ENCODE results near the gene SLC16A3.
A peak's percentile ranks its signal among the peaks of the same experiment; 100 is the strongest.

SLC16A3 gene

DNA sequence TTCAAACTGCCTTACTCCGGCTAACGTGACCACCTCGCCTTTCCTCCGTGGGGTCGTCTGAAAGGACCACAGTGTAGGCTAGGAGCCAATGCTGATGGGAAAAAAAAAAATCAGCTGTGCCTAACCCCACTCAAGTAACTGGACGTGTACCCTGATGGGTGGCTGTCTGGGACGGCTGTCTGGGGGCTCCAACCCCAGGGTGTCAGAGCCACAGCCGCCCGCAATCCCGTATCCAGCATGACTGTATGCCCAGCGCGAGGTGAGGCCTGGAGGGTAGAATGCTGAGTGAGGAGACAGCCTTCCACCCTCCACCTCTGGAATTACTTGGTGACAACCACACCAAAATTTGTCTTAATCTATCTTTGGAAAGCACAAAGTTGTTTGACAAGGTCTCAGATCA lies 41.8 kb downstream of the SLC16A3 start:
- no peak overlapping the region for H3K4me3 ChIP-seq (ENCODE audit: low read length)
- DNase-seq (ENCODE audit: low read depth) = no peak
- TF ChIP-seq CTCF (conservative IDR thresholded peaks at IDR 0.05; ENCODE audit: low read length) = no peak

DNA sequence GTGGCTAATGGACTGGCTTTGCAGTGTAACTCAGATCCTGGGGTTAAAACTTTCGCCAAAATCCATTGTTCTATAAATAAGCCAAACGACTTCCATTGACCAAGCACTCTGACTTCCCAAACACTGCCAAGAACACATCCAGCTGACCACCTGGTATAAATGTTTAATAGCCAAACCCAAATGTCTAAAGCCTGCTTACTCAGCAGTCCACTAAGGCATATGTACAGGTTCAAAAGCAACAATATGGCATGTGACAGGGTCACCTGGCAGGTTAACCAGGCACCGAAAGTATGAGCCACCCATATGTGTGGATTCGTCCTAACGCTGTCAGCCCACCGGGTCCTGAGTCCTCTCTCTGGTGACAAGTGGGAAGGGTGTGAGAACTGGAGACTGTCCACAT lies 42.6 kb downstream of the SLC16A3 start:
- no peak for DNase-seq (ENCODE audit: low read depth)

GRCh38 chr17:82272495-82273326 lies 43.9 kb downstream of the SLC16A3 start:
- no peak for DNase-seq (ENCODE audit: low read depth)
- peak overlapping the region; percentile 84 for H3K4me3 ChIP-seq (ENCODE audit: low read length)
- no peak for TF ChIP-seq CTCF (conservative IDR thresholded peaks at IDR 0.05; ENCODE audit: low read length)

More for the DNA sequence above, 42.6 kb downstream of the SLC16A3 start:
- TF ChIP-seq CTCF (conservative IDR thresholded peaks at IDR 0.05; ENCODE audit: low read length) = no peak
- peak overlapping the region; percentile 84 for H3K4me3 ChIP-seq (ENCODE audit: low read length)

DNA sequence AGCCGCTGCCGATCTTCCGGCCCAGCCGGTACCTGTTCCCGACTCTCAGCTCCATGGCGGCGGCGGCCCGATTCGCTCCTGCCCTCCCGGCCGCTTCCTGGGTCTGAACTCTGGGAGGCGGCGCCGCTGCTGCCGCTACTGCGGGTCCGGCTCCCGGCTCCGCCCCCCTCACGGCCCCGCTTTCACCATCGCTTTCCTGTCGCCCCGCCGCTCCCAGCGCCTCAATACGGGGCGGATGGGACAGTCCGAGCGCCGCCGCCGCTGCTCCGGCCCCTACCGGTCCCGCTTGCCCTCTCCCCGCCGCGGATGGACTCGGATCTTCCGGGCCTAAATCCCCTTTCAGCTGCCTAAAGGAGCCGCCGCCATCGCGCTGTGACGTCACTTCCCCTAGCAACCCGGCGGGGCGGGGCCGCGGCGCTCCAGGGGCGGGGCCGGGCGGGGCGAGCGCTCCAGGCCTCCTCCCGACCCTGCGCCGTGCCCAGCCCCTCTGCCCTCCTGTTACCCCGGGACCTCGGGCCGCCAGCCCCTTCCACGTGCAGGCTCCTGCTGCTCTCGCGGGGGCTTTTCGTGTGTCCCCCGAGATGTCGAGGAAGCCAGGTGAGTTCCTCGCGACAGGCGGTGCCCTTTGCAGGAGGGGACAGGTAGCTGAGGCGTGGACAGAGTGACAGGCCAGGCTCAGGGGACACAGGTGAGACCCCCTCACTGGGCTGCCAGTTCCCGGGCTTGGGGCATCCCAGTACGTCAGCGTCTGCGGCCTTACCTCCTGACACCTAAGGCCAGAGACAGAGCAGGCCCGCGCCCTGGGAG lies 44.7 kb downstream of the SLC16A3 start, which contains the start of gene CSNK1D:
Gene CSNK1D (minus strand): TSS at position 374 of the 807 bp plus-strand sequence. CDS start 319 bp downstream, at position 55.
- peak within 1 kb of the TSS; percentile 84 for H3K4me3 ChIP-seq (ENCODE audit: low read length)
- TF ChIP-seq CTCF (conservative IDR thresholded peaks at IDR 0.05; ENCODE audit: low read length) = no peak
- peak; percentile 78 for DNase-seq (ENCODE audit: low read depth)

DNA sequence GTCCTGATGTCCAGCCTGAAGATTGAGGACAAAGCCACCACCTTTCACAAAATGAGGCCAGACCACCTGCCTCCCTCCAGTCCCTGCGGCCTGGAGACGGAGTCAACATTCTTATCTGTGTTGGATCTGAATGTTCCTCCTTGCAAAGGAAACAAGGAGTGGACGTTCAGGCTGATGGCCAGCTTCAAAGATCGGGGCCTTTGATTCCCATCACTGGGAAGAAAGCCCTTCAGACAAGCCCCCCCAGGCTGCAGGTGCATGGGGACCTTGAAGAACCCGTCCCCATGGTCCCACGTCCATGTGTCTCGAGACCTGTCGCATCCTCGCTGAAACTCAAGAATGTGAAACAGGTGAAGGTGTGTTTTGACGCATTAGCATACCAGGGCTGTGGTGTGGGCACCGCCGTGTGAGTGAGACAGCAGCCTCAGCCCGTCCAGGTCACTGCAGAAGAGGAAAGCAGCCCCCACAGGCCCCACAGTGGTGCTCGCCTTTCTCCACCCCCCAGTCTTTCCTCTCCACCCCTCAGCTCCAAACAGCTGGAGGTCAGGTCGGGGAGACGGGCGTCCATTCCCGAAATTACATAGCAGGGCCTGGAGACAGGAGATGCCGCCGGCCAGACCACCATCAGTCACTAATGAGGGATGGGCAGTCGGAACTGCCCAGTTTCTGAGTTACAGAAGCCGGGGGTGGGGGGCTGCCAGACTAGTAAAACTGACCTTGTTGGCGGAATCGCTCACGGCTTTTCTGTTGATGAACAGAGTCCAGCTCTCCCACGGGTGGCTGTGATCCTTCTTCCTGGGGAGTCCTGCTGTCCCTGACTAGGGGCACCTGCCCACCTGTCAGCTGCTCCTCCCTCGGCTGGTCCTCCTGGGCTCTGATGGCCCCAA lies 45.5 kb downstream of the SLC16A3 start:
- H3K4me3 ChIP-seq (ENCODE audit: low read length) = peak overlapping the region; percentile 74
- DNase-seq (ENCODE audit: low read depth) = no peak
- TF ChIP-seq CTCF (conservative IDR thresholded peaks at IDR 0.05; ENCODE audit: low read length) = no peak

GRCh38 chr17:82275326-82275725 lies 46.5 kb downstream of the SLC16A3 start:
- TF ChIP-seq CTCF (conservative IDR thresholded peaks at IDR 0.05; ENCODE audit: low read length) = no peak
- H3K4me3 ChIP-seq (ENCODE audit: low read length) = no peak overlapping the region
- no peak for DNase-seq (ENCODE audit: low read depth)

Data from AG10803 (cell line).